H1 (cell line): ENCODE data around the gene FAM222B. TPM values are rescaled to one million over a fixed set of nuclear protein-coding genes. Genes with fewer than 3 reads are reported as not detected.

Source experiments
- CTCF ChIA-PET: fragments of 300-600 bp; sonication (Branson Sonifier 250); formaldehyde crosslinking; loops from one replicate; lab custom pipeline; 2021; ENCODE audit not compliant: partially characterized antibody; lab: Charles Lee
- POLR2A ChIA-PET: fragments of 300-600 bp; sonication (Branson Sonifier 250); formaldehyde crosslinking; loops from one replicate; lab custom pipeline; 2021; ENCODE audit warnings: inconsistent platforms; ENCODE audit not compliant: partially characterized antibody; lab: Charles Lee
- DNase-seq, 2 experiments: peaks; one replicate each; pipeline versions ENCODE4 v3.0.0 to v3.0.0-alpha.2; 2010 to 2022; ENCODE audit warnings: low spot score in 2 of 2, low read depth in 1 of 2, mixed read lengths in 1 of 2
- FAIRE-seq: peaks from 2 replicates; lab custom pipeline; 2011; peaks lifted over from hg19 to GRCh38; lab: Jason Lieb, UNC
- H2AFZ ChIP-seq: 2 replicates; pipeline ENCODE4 v1.8.1; 2012; ENCODE audit warnings: low read length, inconsistent platforms
- H2AK5ac ChIP-seq: 2 replicates; pipeline ENCODE4 v1.6.1; 2013; ENCODE audit warnings: low read depth, low read length
- H2BK120ac ChIP-seq: replicated peaks from 2 replicates; pipeline ENCODE3; 2013; ENCODE audit warnings: low read depth, low read length, inconsistent platforms
- H2BK12ac ChIP-seq: 2 replicates; pipeline ENCODE4 v1.6.1; 2013; ENCODE audit warnings: low read depth, low read length
- H2BK15ac ChIP-seq: 2 replicates; pipeline ENCODE4 v1.6.1; 2013; ENCODE audit warnings: low read length
- H2BK20ac ChIP-seq: 2 replicates; pipeline ENCODE4 v1.6.1; 2013; ENCODE audit warnings: low read length
- H2BK5ac ChIP-seq: 2 replicates; pipeline ENCODE4 v1.6.1; 2013; ENCODE audit warnings: low read depth, low read length
- H3K14ac ChIP-seq: 2 replicates; pipeline ENCODE4 v1.6.1; 2013; ENCODE audit warnings: inconsistent platforms; ENCODE audit not compliant: insufficient read length
- H3K18ac ChIP-seq: 2 replicates; pipeline ENCODE4 v1.6.1; 2013; ENCODE audit warnings: low read length; ENCODE audit errors: extremely low read depth
- H3K23ac ChIP-seq: 2 replicates; pipeline ENCODE4 v1.6.1; 2013; ENCODE audit warnings: inconsistent platforms; ENCODE audit not compliant: insufficient read length
- H3K23me2 ChIP-seq: 2 replicates; pipeline ENCODE4 v1.6.1; 2013; ENCODE audit warnings: low read depth, low read length
- H3K27ac ChIP-seq: 2 replicates; pipeline ENCODE4 v1.6.1; 2011; ENCODE audit warnings: low read depth, low read length, inconsistent platforms
- H3K27me3 ChIP-seq, 4 experiments: replicated peaks in 1 of 4; 1 replicate in 1 of 4; 2 replicates in 3 of 4; pipeline versions ENCODE4 v1.6.1 to v1.8.1; 2011 to 2013; ENCODE audit warnings: low read length in 3 of 4, mild to moderate bottlenecking in 3 of 4, inconsistent platforms in 2 of 4, mixed read lengths in 2 of 4, moderate library complexity in 1 of 4; ENCODE audit not compliant: control insufficient read depth in 3 of 4, insufficient read depth in 3 of 4; ENCODE audit errors: extremely low read depth in 1 of 4
- H3K36me3 ChIP-seq, 4 experiments: 2 replicates each; pipeline versions ENCODE4 v1.6.1 to v1.8.1; 2011 to 2013; ENCODE audit warnings: mild to moderate bottlenecking in 4 of 4, low read length in 3 of 4, moderate library complexity in 2 of 4, control low read depth in 1 of 4, inconsistent platforms in 1 of 4; ENCODE audit not compliant: insufficient read depth in 4 of 4, control insufficient read depth in 2 of 4
- H3K4ac ChIP-seq: replicated peaks from 2 replicates; pipeline ENCODE3; 2013; ENCODE audit warnings: low read length, low read depth, mixed read lengths, inconsistent platforms; ENCODE audit not compliant: insufficient read length
- H3K4me1 ChIP-seq, 4 experiments: replicated peaks in 1 of 4; 1 replicate in 1 of 4; 2 replicates in 3 of 4; pipeline versions ENCODE4 v1.6.1 to v1.8.1; 2011 to 2013; ENCODE audit warnings: low read length in 3 of 4, inconsistent platforms in 2 of 4, mixed read lengths in 1 of 4; ENCODE audit not compliant: insufficient read depth in 4 of 4, control insufficient read depth in 3 of 4
- H3K4me2 ChIP-seq, 2 experiments: 2 replicates each; pipeline versions ENCODE4 v1.6.1 to v1.8.1; 2011 to 2013; ENCODE audit warnings: low read depth in 2 of 2, low read length in 2 of 2, control low read depth in 1 of 2, inconsistent platforms in 1 of 2, mild to moderate bottlenecking in 1 of 2; ENCODE audit not compliant: insufficient read depth in 1 of 2
- H3K4me3 ChIP-seq, 4 experiments: fragments of 200-600, 300-600 bp in 1 of 4; sonication (generic), shearing (Covaris generic), sonication (Bioruptor Twin) in 1 of 4; 2 replicates each; pipeline versions ENCODE4 v1.5.1 to v1.8.1; 2011 to 2016; ENCODE audit warnings: low read length in 4 of 4, low read depth in 3 of 4, control low read depth in 2 of 4, inconsistent platforms in 2 of 4, mild to moderate bottlenecking in 2 of 4, mixed read lengths in 1 of 4, moderate library complexity in 1 of 4; ENCODE audit not compliant: insufficient read depth in 2 of 4; ENCODE audit errors: extremely low read depth in 1 of 4
- H3K56ac ChIP-seq: replicated peaks from 2 replicates; pipeline ENCODE3; 2013; ENCODE audit warnings: low read depth, mild to moderate bottlenecking, mixed read lengths, low read length, inconsistent platforms; ENCODE audit not compliant: insufficient read length
- H3K79me1 ChIP-seq: 2 replicates; pipeline ENCODE4 v1.6.1; 2013; ENCODE audit warnings: low read depth, low read length, control low read depth
- H3K79me2 ChIP-seq, 2 experiments: 2 replicates each; pipeline versions ENCODE4 v1.6.1 to v1.8.1; 2012 to 2013; ENCODE audit warnings: low read length in 2 of 2, mild to moderate bottlenecking in 2 of 2, inconsistent platforms in 1 of 2; ENCODE audit not compliant: insufficient read depth in 2 of 2, control insufficient read depth in 1 of 2
- H3K9ac ChIP-seq, 4 experiments: replicated peaks in 1 of 4; 1 replicate in 1 of 4; 2 replicates in 3 of 4; pipeline versions ENCODE4 v1.6.1 to v1.8.1; 2011 to 2013; ENCODE audit warnings: low read depth in 3 of 4, low read length in 3 of 4, control low read depth in 2 of 4, mild to moderate bottlenecking in 2 of 4, moderate library complexity in 2 of 4, inconsistent platforms in 1 of 4; ENCODE audit errors: extremely low read depth in 1 of 4
- H3K9me3 ChIP-seq, 2 experiments: 2 replicates each; pipeline versions ENCODE4 v1.6.1 to v1.8.1; 2012 to 2013; ENCODE audit warnings: mild to moderate bottlenecking in 2 of 2, moderate library complexity in 2 of 2, control low read depth in 1 of 2, inconsistent platforms in 1 of 2, low read depth in 1 of 2, low read length in 1 of 2, mixed read lengths in 1 of 2; ENCODE audit not compliant: insufficient read depth in 2 of 2
- H4K20me1 ChIP-seq, 2 experiments: replicated peaks in 1 of 2; 2 replicates each; pipeline versions ENCODE3 to v1.8.1; 2011 to 2013; ENCODE audit warnings: inconsistent platforms in 2 of 2, low read length in 2 of 2, mild to moderate bottlenecking in 1 of 2; ENCODE audit not compliant: insufficient read depth in 2 of 2, control insufficient read depth in 1 of 2
- H4K5ac ChIP-seq: 2 replicates; pipeline ENCODE4 v1.6.1; 2013; ENCODE audit warnings: low read length, low read depth, mixed read lengths, inconsistent platforms; ENCODE audit not compliant: insufficient read length
- H4K8ac ChIP-seq: 2 replicates; pipeline ENCODE4 v1.8.0; 2013; ENCODE audit warnings: mild to moderate bottlenecking, moderate library complexity, low read length, inconsistent platforms; ENCODE audit not compliant: insufficient read depth; ENCODE audit errors: extremely low read depth
- H4K91ac ChIP-seq: replicated peaks from 2 replicates; pipeline ENCODE3; 2013; ENCODE audit warnings: low read length, mixed read lengths, inconsistent platforms; ENCODE audit not compliant: insufficient read length
- ASH2L ChIP-seq: fragments of 200-600, 300-600 bp; sonication (generic); IDR thresholded peaks from one replicate; pipeline ENCODE4 v1.7.1; 2017; ENCODE audit warnings: low read length
- CBX8 ChIP-seq: fragments of 300-800, 300-1000 bp; sonication (generic); IDR thresholded peaks from 2 replicates; pipeline ENCODE4 v1.7.1; 2016; ENCODE audit warnings: low read depth, low read length, borderline replicate concordance
- JUND ChIP-seq: IDR thresholded peaks from 2 replicates; pipeline ENCODE4 v1.6.1; 2011; ENCODE audit warnings: mild to moderate bottlenecking, improper control_type of control experiment, low read length
- POLR2AphosphoS5 ChIP-seq: IDR thresholded peaks from 2 replicates; pipeline ENCODE4 v1.6.1; 2011; ENCODE audit warnings: low read depth, low read length
- SAP30 ChIP-seq: fragments of 300-600 bp; sonication (generic); IDR thresholded peaks from 2 replicates; pipeline ENCODE4 v1.7.1; 2012; ENCODE audit warnings: low read length, moderate library complexity, mild to moderate bottlenecking, inconsistent platforms; ENCODE audit not compliant: insufficient read depth, insufficient replicate concordance
- SIN3A ChIP-seq, 2 experiments: IDR thresholded peaks in 1 of 2; conservative IDR thresholded peaks in 1 of 2; 2 replicates each; pipeline ENCODE4 v1.6.1; 2011 to 2012; ENCODE audit warnings: low read length in 2 of 2, improper control_type of control experiment in 1 of 2, low read depth in 1 of 2, mild to moderate bottlenecking in 1 of 2
- WGBS, 2 experiments: shearing (Covaris generic) in 1 of 2; methylation state at CpG; one replicate each; pipeline versions ENCODE4 v1.1.6 to v1.1.7; 2013 to 2015; ENCODE audit warnings: low lambda C conversion rate in 2 of 2, mixed read lengths in 2 of 2, inconsistent platforms in 1 of 2, low coverage in 1 of 2, missing lambda C conversion rate in 1 of 2; ENCODE audit not compliant: insufficient replicate concordance in 2 of 2, insufficient coverage in 1 of 2, insufficient read length in 1 of 2; ENCODE audit errors: extremely low coverage in 1 of 2, missing lambda C conversion rate in 1 of 2; 5-methylcytosine and 5-hydroxymethylcytosine counted together
- polyA plus RNA-seq, 7 experiments: library from polyadenylated mRNA; depleted of rRNA in 3 of 7; stranded (reverse) in 5 of 7; unstranded in 2 of 7; fragments of >200 nt in 5 of 7; fragments of 200-250 nt in 2 of 7; gene quantifications; 1 replicate in 5 of 7; 2 replicates in 1 of 7; 4 replicates in 1 of 7; pipeline versions ENCODE4 v1.2.1 to v1.2.3, GENCODE V29; 2011 to 2013; ENCODE audit warnings: missing spikeins in 2 of 7, mixed read lengths in 2 of 7
- total RNA-seq: library from RNA; stranded (reverse); fragmentation: NEBNext Ultra II Directional; extraction: Animal tissue kit (Norgen Biotek cat#: 25700); gene quantifications from 2 replicates; pipeline ENCODE4 v1.2.1, GENCODE V29; 2021
- TF ChIP-seq, protein P1 (sequence below): IDR thresholded peaks from 2 replicates; pipeline ENCODE4 v1.6.1; 2011; ENCODE audit warnings: low read depth, mild to moderate bottlenecking, low read length; ENCODE audit not compliant: insufficient read depth
- TF ChIP-seq, protein P2 (sequence below): IDR thresholded peaks from 2 replicates; pipeline ENCODE4 v1.6.1; 2012; ENCODE audit warnings: low read length, inconsistent platforms
- TF ChIP-seq, protein P3 (sequence below): IDR thresholded peaks from 2 replicates; pipeline ENCODE4 v1.6.1; 2012; ENCODE audit warnings: inconsistent platforms

Gene FAM222B
- total and polyA plus RNA-seq, 2 of the 8 experiments (the other 6 are each of a cell fraction or from before 2014, with no cell fraction given): 42.1 to 81.7 TPM

DNA sequence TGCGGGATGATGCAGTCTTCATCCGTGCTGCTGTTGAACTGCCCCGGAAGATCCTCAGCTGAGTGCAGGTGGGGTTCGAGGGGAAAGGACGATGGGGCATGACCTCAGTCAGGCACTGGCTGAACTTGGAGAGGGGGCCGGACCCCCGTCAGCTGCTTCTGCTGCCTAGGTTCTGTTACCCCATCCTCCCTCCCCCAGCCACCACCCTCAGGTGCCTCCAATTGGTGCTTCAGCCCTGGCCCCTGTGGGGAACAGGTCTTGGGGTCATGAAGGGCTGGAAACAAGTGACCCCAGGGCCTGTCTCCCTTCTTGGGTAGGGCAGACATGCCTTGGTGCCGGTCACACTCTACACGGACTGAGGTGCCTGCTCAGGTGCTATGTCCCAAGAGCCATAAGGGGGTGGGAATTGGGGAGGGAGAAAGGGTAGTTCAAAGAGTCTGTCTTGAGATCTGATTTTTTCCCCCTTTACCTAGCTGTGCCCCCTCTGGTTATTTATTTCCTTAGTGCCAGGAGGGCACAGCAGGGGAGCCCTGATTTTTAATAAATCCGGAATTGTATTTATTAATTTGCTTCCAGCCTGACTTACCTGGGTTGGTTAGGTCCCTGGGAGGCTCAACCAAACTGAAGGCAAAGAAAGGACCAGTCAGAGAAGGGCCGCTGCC is 92.9 kb downstream of the FAM222B start:
- no peak overlapping the region for H4K5ac ChIP-seq
- FAIRE-seq: no peak
- no peak overlapping the region for H2AK5ac ChIP-seq
- peaks cover 18% of the 10 kb centered on the region for H3K23me2 ChIP-seq
- H3K4ac ChIP-seq: no peak overlapping the region
- H3K14ac ChIP-seq: no peak overlapping the region
- no peak overlapping the region for H3K4me2 ChIP-seq
- no peak for DNase-seq
- peaks cover 16 to 40% of the 10 kb centered on the region in 2 experiments for H3K79me2 ChIP-seq
- H3K27ac ChIP-seq: 0 out of 2 replicates have a peak overlapping the region, but pooled peaks have one; percentile 6
- no peak overlapping the region for H3K9ac ChIP-seq
- H2BK15ac ChIP-seq: no peak overlapping the region
- H4K20me1 ChIP-seq: peaks cover 30 to 34% of the 10 kb centered on the region in 2 experiments
- H4K91ac ChIP-seq: no peak overlapping the region
- H3K23ac ChIP-seq: no peak overlapping the region
- H3K36me3 ChIP-seq: peaks cover 30 to 56% (median 33%) of the 10 kb centered on the region in 4 experiments
- no peaks in the 10 kb centered on the region for H3K9me3 ChIP-seq
- CTCF ChIA-PET: interaction anchor here (0.6 to 11.7 kb wide), 30 partner anchors 10 to 396 kb away, joined by 3 to 316 read pairs (median 4); partner anchors contain the start of genes FLOT2, NEK8, RPL23A and TLCD1
- H3K4me1 ChIP-seq: peaks cover 0 to 30% (median 24%) of the 10 kb centered on the region in 4 experiments; a peak in 6 of 7 replicates
- H3K27me3 ChIP-seq: no peaks in the 10 kb centered on the region
- H3K18ac ChIP-seq: no peak overlapping the region
- H4K8ac ChIP-seq: no peak overlapping the region
- no peak overlapping the region for H2BK5ac ChIP-seq
- no peak overlapping the region for H3K4me3 ChIP-seq
- no peak overlapping the region for H2BK12ac ChIP-seq
- peaks cover 14% of the 10 kb centered on the region for H3K79me1 ChIP-seq
- H2AFZ ChIP-seq: no peak overlapping the region
- H2BK20ac ChIP-seq: no peak overlapping the region
- no peak overlapping the region for H2BK120ac ChIP-seq
- WGBS, 2 experiments: 66% methylated on average over 11 of the region's 11 CpGs; no CpG with 5 or more reads in 1 of the 2 experiments
- POLR2A ChIA-PET: interaction anchor here (0.6 to 15.3 kb wide), 19 partner anchors 7 to 200 kb away, joined by 3 to 813 read pairs (median 4); partner anchors contain the start of genes FAM222B, NEK8, PROCA1 and RAB34
- H3K56ac ChIP-seq: no peak overlapping the region
- no peak for TF ChIP-seq CBX8
- no peak for TF ChIP-seq JUND
- TF ChIP-seq, protein P1, sequence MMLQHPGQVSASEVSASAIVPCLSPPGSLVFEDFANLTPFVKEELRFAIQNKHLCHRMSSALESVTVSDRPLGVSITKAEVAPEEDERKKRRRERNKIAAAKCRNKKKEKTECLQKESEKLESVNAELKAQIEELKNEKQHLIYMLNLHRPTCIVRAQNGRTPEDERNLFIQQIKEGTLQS: no peak
- TF ChIP-seq SIN3A (conservative IDR thresholded peaks at IDR 0.05 in 1 of 2, IDR thresholded peaks at IDR 0.05 in 1 of 2; ENCODE audit: low read depth in 1 of 2, low read length in 2 of 2): no peak
- TF ChIP-seq, protein P2, sequence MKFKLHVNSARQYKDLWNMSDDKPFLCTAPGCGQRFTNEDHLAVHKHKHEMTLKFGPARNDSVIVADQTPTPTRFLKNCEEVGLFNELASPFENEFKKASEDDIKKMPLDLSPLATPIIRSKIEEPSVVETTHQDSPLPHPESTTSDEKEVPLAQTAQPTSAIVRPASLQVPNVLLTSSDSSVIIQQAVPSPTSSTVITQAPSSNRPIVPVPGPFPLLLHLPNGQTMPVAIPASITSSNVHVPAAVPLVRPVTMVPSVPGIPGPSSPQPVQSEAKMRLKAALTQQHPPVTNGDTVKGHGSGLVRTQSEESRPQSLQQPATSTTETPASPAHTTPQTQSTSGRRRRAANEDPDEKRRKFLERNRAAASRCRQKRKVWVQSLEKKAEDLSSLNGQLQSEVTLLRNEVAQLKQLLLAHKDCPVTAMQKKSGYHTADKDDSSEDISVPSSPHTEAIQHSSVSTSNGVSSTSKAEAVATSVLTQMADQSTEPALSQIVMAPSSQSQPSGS: no peak
- no peak for TF ChIP-seq ASH2L
- no peak; the same call in 1 of the 2 replicates for TF ChIP-seq POLR2AphosphoS5
- TF ChIP-seq, protein P3, sequence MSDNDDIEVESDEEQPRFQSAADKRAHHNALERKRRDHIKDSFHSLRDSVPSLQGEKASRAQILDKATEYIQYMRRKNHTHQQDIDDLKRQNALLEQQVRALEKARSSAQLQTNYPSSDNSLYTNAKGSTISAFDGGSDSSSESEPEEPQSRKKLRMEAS: no peak
- no peak for TF ChIP-seq SAP30
